GM12874 (cell line): Measurements from ENCODE around the gene PLXNA4.

Experiments used
- CTCF ChIP-seq: IDR thresholded peaks from 2 replicates; pipeline ENCODE4 v1.5.1; 2011; ENCODE audit warnings: low read depth, mild to moderate bottlenecking, control low read depth, low read length, moderate library complexity; ENCODE audit not compliant: insufficient read depth

PLXNA4 gene

GRCh38 chr7:132225216-132226030 lies 350.8 kb downstream of the PLXNA4 start:
- TF ChIP-seq CTCF: no peak

GRCh38 chr7:132221356-132221755 lies 354.9 kb downstream of the PLXNA4 start:
- no peak for TF ChIP-seq CTCF

- no peak for TF ChIP-seq CTCF
Measured at GRCh38 chr7:132220060-132220459, 356.2 kb downstream of the PLXNA4 start.

GRCh38 chr7:132218876-132219275 lies 357.4 kb downstream of the PLXNA4 start:
- no peak for TF ChIP-seq CTCF

GRCh38 chr7:132216847-132217525 lies 359.3 kb downstream of the PLXNA4 start:
- no peak for TF ChIP-seq CTCF

- TF ChIP-seq CTCF: no peak
Measured at GRCh38 chr7:132214452-132214851, 361.8 kb downstream of the PLXNA4 start.

- no peak for TF ChIP-seq CTCF
Measured at GRCh38 chr7:132213583-132213982, 362.7 kb downstream of the PLXNA4 start.
